A549 (cell line): ENCODE measurements around the gene CTCF.

ENCODE experiments used
- KDM5A ChIP-seq: fragments of 200-600 bp; sonication (generic); IDR thresholded peaks from 2 replicates; pipeline ENCODE4 v1.6.1; 2016; ENCODE audit warnings: antibody characterized with exemption, mild to moderate bottlenecking
- MYC ChIP-seq: IDR thresholded peaks from 2 replicates; pipeline ENCODE4 v1.6.1; 2012; ENCODE audit warnings: mild to moderate bottlenecking, inconsistent platforms, low read length, improper control_type of control experiment, borderline replicate concordance
- POLR2A ChIP-seq: IDR thresholded peaks from 2 replicates; pipeline ENCODE4 v1.6.1; 2012; ENCODE audit warnings: mild to moderate bottlenecking, low read length
- SMC3 ChIP-seq: fragments of >200 bp; sonication (Bioruptor Twin); formaldehyde crosslinking; IDR thresholded peaks from 3 replicates; pipeline ENCODE4 v1.6.1; 2018; ENCODE audit warnings: inconsistent platforms
- SREBF2 ChIP-seq: fragments of 450-650 bp; IDR thresholded peaks from 2 replicates; pipeline ENCODE4 v1.6.1; 2014; ENCODE audit warnings: mild to moderate bottlenecking, moderate library complexity
- TFCP2L1 ChIP-seq: fragments of 250-450 bp; sonication (Bioruptor Pico); IDR thresholded peaks from 2 replicates; pipeline ENCODE4 v1.5.0; 2021; ENCODE audit warnings: mild to moderate bottlenecking
- ZC3H11A ChIP-seq: fragments of 450-650 bp; IDR thresholded peaks from 2 replicates; pipeline ENCODE4 v1.6.1; 2014; ENCODE audit warnings: antibody characterized with exemption, mild to moderate bottlenecking
- ZSCAN20 ChIP-seq: fragments of 250-450 bp; sonication (Bioruptor Pico); IDR thresholded peaks from 2 replicates; pipeline ENCODE4 v1.8.0; 2022; ENCODE audit warnings: mild to moderate bottlenecking, moderate library complexity
- TF ChIP-seq, protein P1 (sequence below): fragments of >200 bp; sonication (Bioruptor Twin); formaldehyde crosslinking; IDR thresholded peaks from 3 replicates; pipeline ENCODE4 v1.5.1; 2016
- TF ChIP-seq, protein P2 (sequence below): fragments of 200-600 bp; sonication (generic); IDR thresholded peaks from 2 replicates; pipeline ENCODE4 v1.6.1; 2016; ENCODE audit warnings: antibody characterized with exemption, mild to moderate bottlenecking, moderate library complexity
- TF ChIP-seq, protein P3 (sequence below): IDR thresholded peaks from 2 replicates; pipeline ENCODE4 v1.6.1; 2012

- TF ChIP-seq KDM5A (no peak), SMC3 (no peak), ZSCAN20 (CRISPR knock-in tag) (no peak), TFCP2L1 (CRISPR knock-in tag) (no peak), MYC (no peak), POLR2A (no peak), SREBF2 (no peak), ZC3H11A (no peak)
- TF ChIP-seq, protein P1, sequence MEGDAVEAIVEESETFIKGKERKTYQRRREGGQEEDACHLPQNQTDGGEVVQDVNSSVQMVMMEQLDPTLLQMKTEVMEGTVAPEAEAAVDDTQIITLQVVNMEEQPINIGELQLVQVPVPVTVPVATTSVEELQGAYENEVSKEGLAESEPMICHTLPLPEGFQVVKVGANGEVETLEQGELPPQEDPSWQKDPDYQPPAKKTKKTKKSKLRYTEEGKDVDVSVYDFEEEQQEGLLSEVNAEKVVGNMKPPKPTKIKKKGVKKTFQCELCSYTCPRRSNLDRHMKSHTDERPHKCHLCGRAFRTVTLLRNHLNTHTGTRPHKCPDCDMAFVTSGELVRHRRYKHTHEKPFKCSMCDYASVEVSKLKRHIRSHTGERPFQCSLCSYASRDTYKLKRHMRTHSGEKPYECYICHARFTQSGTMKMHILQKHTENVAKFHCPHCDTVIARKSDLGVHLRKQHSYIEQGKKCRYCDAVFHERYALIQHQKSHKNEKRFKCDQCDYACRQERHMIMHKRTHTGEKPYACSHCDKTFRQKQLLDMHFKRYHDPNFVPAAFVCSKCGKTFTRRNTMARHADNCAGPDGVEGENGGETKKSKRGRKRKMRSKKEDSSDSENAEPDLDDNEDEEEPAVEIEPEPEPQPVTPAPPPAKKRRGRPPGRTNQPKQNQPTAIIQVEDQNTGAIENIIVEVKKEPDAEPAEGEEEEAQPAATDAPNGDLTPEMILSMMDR = no peak
- TF ChIP-seq, protein P2, sequence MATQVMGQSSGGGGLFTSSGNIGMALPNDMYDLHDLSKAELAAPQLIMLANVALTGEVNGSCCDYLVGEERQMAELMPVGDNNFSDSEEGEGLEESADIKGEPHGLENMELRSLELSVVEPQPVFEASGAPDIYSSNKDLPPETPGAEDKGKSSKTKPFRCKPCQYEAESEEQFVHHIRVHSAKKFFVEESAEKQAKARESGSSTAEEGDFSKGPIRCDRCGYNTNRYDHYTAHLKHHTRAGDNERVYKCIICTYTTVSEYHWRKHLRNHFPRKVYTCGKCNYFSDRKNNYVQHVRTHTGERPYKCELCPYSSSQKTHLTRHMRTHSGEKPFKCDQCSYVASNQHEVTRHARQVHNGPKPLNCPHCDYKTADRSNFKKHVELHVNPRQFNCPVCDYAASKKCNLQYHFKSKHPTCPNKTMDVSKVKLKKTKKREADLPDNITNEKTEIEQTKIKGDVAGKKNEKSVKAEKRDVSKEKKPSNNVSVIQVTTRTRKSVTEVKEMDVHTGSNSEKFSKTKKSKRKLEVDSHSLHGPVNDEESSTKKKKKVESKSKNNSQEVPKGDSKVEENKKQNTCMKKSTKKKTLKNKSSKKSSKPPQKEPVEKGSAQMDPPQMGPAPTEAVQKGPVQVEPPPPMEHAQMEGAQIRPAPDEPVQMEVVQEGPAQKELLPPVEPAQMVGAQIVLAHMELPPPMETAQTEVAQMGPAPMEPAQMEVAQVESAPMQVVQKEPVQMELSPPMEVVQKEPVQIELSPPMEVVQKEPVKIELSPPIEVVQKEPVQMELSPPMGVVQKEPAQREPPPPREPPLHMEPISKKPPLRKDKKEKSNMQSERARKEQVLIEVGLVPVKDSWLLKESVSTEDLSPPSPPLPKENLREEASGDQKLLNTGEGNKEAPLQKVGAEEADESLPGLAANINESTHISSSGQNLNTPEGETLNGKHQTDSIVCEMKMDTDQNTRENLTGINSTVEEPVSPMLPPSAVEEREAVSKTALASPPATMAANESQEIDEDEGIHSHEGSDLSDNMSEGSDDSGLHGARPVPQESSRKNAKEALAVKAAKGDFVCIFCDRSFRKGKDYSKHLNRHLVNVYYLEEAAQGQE = no peak
- TF ChIP-seq, protein P3, sequence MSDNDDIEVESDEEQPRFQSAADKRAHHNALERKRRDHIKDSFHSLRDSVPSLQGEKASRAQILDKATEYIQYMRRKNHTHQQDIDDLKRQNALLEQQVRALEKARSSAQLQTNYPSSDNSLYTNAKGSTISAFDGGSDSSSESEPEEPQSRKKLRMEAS = no peak
Observed at GRCh38 chr16:67517661-67518423, 44.5 kb upstream of the CTCF start.
